GM10266 (cell line): Measurements from ENCODE around the gene EPN2.

Source experiments
- DNase-seq: peaks from one replicate; pipeline ENCODE4 v3.0.0; 2012; ENCODE audit errors: extremely low spot score
- TF ChIP-seq, protein P1 (sequence below): IDR thresholded peaks from 2 replicates; pipeline ENCODE4 v1.5.1; 2012; ENCODE audit warnings: mild to moderate bottlenecking, low read depth; ENCODE audit not compliant: control insufficient read depth, insufficient read depth; ENCODE audit errors: missing control alignments

Gene EPN2

DNA sequence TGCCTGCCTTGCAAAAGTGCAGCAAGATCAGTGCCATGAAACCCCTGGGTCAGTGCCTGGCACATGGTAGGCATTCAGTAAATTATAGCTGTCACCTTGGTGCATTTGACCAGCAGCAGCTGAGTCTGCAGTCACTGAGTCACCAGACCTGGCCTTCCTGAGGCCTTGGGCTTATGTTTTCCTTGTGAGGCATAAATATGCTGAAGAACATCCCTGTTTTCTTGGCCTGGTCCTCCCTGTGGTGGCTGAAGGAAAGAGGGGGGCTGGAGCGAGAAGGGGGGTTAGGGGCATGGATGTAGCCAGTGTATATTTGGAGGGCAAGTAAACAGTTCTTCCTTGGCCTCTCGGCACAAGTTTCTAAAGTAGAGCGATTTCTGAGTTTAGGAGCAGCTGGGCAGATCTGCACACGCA is 26.5 kb downstream of the EPN2 start:
- DNase-seq: no peak
- TF ChIP-seq, protein P1, sequence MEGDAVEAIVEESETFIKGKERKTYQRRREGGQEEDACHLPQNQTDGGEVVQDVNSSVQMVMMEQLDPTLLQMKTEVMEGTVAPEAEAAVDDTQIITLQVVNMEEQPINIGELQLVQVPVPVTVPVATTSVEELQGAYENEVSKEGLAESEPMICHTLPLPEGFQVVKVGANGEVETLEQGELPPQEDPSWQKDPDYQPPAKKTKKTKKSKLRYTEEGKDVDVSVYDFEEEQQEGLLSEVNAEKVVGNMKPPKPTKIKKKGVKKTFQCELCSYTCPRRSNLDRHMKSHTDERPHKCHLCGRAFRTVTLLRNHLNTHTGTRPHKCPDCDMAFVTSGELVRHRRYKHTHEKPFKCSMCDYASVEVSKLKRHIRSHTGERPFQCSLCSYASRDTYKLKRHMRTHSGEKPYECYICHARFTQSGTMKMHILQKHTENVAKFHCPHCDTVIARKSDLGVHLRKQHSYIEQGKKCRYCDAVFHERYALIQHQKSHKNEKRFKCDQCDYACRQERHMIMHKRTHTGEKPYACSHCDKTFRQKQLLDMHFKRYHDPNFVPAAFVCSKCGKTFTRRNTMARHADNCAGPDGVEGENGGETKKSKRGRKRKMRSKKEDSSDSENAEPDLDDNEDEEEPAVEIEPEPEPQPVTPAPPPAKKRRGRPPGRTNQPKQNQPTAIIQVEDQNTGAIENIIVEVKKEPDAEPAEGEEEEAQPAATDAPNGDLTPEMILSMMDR: no peak

DNA sequence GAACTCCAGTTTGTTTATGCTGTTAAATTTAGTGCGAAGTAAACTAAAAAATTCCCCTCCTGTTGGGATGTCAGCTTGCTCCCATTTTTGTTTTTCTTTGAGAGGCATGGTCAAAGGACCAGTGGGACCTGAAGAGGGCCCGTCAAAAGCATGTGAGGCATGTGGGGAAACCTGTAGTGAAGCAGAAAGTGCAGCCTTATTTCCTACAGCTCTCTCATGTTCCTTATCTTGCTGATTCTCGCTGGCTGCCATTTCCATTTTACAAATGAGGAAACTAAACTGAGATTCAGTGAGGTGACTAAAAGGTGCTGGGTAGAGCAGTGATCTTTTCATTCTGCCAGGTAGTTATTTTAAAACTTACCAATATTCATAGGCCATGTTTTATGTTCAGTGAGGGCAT is 27.1 kb downstream of the EPN2 start:
- TF ChIP-seq, protein P1: no peak
- DNase-seq: no peak

DNA sequence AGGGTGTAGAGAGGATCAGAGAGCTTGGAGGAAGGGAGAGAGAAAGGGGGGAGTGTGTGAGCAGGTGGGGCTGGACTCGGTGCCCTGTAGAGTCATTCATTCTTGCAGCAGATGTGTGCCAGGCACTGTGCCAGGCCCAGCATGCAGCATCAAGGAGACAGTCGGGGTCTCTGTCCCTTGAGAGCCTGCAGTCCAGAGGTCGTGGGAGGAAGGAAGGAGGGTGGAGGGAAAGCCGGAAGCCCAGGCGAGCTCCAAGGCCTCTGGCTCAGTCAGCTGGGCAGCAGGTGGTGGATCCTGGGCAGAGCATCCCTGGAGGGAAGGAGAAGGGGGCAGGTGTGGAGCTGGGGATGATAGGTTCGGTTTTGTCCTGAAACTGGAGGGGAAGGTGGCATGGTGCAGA is 27.5 kb downstream of the EPN2 start:
- TF ChIP-seq, protein P1: no peak
- no peak for DNase-seq

DNA sequence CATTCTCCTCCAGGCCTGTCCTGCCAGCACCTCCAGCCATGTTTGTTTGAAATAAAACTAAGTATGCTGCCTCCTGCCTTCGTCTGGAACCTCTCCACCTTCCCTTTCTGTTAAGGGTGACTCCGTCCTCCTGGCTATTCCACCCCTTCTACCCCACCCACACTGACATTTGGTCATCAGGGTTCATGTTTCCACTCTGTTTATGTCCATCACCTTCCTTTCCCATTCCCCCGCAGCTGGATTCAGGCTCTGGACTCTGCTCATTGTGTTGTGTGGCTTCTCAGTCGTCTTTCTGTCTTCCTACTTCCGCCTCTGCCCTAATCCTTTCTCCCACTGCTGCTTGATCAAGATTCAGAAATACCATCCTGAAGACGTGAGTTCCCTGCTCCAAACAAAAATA is 28.6 kb downstream of the EPN2 start:
- DNase-seq: no peak
- TF ChIP-seq, protein P1: no peak

DNA sequence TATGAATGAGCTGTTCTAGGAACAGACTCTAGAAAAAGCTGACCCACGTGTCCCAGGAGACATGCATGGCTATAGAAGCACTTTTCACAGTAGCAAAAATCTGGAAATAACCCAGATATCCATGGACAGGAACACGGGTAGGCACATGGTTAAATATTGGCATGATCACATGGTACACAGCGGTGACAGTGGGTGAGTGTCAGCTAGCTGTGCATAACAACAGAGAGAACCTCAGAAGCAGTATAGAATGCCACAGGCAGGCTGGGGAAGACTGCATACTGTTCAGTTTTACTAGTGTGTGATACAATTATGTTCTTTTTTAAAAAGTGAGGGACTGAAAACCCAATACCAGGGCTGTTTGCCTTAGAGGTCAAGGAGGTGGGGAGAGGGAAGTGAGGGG is 31.4 kb downstream of the EPN2 start:
- no peak for DNase-seq

DNA sequence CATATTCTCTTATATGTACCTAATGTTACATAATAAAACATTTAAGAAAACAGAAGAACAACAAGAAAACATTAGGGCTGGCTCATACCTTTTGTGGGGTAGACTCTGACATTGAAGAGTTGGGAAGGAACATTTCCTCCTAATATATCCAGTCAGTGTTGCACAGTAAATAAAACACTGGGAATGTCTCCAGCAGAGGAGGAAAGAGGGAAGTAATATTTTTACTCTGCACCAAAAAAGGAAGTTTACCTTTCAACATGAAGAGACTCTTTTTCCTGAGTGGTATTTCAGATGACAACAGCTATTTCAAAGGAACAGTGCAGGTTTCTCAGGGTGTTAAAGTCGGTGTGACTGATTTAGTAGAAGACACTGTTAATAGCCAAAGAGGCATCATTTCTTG is 31.9 kb downstream of the EPN2 start:
- TF ChIP-seq, protein P1: no peak
- no peak for DNase-seq

More for the DNA sequence above, 31.4 kb downstream of the EPN2 start:
- TF ChIP-seq, protein P1: no peak

DNA sequence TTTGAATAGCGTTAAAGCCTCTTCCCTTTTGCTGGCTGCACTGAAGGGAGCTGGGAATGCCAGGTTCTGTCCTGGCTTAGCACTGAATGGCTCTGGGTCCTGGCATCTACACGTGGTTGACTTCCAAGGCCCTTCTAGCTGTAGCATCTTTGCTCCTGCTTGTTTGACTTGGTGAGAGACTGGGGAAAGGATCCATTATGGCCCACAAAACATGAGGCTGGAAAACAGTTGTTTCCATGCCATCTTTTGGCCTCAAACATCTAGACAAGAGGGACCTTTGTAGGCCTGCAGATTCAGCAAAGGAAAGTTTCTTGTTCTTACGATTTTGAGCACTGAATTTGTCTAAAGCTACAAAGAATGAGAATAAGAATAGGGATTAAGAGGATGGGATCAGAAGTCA is 32.5 kb downstream of the EPN2 start:
- DNase-seq: no peak
- TF ChIP-seq, protein P1: no peak

DNA sequence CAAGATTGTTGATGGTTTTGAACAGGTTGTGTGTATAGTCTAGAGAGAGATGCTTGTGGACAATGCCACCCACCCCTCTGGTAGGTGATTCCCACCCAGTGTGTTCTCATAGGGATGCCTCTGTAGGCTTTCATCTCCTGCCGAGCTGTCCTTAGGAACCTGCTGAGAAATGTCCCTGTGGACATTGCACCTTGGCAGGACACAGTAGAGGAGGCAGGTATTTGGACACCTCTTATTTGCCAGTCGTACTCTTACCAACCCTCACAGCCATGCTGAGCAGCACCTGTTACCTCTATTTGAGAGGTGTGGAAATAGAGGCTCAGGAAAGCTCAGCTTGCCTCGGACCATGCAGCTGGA is 33.2 kb downstream of the EPN2 start:
- DNase-seq: no peak
- TF ChIP-seq, protein P1: no peak
